Ramos (cell line): ENCODE results near the gene C13orf46.

Experiments
- in situ Hi-C: fragments of 300-500 bp; cut with MboI; formaldehyde crosslinking; loops from one replicate; pipeline ENCODE4 v1.14.3; 2022; ENCODE audit warnings: low sequenced_read_pairs; ENCODE audit not compliant: unreplicated experiment

C13orf46 gene

DNA sequence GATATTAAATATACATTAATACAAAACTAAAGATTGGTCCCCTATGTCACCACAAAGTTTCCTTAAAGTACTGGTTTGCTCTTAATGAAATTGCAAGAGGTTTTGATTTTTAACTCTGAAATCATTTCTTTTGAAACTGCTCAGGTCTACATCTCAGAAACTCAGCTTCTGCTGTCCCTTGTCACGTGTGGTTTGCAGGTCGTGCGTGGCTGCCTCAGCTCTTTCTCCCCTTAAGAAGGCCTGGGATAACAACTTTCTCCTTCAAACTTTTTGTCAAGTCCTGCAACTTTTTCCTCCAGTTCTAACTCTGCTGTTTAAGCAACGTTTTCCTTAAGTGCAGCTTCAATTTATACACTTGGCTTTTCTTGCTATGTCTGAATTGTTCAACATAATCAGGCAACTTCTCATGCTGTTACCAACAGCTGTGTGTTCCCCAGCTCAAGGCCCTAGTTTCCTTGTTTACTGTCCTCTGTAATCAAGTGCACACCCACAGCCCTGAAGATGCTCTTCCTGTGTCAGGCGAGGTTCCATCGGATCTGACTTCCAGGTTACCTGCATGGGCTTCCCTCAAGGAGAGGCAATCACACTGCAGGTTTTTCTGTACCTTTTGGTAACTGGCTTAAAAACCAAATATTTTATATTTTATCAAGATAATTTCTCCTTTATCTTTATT is 13.5 kb downstream of the C13orf46 start:
- in situ Hi-C loops: no loop called here

DNA sequence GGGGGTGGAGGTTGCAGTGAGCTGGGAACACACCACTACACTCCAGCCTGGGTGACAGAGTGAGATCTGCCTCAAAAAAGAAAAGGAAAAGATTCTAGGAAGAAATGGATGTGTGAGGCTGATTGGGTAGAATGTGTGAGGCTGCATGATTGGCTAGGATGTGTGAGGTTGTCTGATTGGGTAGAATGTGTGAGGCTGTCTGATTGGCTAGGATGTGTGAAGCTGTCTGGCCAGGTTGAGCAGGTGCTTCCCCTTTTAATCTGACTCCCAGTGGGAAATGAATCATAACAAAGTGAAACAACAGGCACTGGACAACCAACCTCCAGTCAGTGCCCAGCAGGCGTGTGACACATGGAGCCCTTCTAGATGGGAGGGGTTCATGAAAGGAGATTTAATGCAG is 14.7 kb downstream of the C13orf46 start:
- in situ Hi-C loops: no loop called here

DNA sequence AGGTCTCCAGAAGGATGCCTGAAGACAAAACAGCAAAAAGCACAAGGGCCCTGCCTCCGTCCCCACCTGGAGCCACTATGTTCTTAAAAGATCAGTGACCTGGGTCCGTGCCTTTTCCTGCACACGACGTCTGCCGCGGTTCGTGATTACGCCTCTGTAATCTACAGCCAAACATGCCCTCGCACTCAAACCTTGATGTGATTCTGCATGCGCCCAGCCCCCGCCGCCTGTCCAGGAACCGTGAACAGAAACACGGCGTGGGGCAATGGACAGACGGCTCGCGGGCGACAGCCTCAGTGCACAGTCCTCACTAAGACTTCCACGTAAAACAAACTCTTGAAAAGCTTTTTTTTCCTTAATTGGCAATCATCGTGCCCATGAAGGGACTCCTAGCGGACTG is 15.5 kb downstream of the C13orf46 start:
- in situ Hi-C loops: no loop called here

DNA sequence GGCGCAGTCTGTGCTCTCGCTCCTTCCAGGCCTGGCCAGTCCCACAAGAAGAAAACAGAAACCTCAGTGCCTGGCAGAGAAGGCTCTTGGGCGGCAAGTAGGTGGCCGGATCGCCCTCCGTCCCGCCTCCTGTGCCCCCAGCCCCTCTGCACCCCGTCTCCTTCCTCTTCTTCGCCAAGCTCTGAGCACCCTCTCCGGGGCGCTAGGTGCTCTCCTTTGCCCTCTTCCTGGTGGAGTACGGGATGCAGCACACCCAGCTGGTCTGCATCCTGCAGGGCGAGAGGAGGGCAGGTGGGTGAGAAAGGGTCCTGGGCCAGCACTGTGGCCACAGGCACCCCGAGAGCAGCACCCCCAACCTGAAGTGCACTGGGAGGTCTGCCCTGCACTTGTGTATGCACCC is 17.3 kb downstream of the C13orf46 start:
- in situ Hi-C loops: no loop called here

DNA sequence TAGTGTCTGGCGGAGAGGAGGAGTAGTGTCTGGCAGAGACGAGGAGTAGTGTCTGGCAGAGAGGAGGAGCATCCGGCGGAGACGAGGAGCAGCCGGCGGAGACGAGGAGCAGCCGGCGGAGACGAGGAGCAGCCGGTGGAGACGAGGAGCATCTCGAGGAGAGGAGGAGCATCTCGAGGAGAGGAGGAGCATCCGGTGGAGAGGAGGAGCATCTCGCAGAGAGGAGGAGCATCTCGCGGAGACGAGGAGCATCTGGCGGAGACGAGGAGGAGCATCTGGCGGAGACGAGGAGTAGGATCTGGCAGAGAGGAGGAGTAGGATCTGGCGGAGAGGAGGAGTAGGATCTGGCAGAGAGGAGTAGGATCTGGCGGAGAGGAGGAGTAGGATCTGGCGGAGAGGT is 18.2 kb downstream of the C13orf46 start:
- in situ Hi-C loops: no loop called here

DNA sequence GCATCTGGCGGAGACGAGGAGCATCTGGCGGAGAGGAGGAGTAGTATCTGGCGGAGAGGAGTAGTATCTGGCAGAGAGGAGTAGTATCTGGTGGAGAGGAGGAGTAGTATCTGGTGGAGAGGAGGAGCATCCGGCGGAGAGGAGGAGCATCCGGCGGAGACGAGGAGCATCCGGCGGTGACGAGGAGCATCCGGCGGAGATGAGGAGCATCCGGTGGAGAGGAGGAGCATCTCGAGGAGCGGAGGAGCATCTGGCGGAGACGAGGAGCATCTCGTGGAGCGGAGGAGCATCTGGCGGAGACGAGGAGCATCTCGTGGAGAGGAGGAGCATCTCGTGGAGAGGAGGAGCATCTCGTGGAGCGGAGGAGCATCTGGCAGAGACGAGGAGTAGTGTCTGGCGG is 18.6 kb downstream of the C13orf46 start:
- in situ Hi-C loops: no loop called here

DNA sequence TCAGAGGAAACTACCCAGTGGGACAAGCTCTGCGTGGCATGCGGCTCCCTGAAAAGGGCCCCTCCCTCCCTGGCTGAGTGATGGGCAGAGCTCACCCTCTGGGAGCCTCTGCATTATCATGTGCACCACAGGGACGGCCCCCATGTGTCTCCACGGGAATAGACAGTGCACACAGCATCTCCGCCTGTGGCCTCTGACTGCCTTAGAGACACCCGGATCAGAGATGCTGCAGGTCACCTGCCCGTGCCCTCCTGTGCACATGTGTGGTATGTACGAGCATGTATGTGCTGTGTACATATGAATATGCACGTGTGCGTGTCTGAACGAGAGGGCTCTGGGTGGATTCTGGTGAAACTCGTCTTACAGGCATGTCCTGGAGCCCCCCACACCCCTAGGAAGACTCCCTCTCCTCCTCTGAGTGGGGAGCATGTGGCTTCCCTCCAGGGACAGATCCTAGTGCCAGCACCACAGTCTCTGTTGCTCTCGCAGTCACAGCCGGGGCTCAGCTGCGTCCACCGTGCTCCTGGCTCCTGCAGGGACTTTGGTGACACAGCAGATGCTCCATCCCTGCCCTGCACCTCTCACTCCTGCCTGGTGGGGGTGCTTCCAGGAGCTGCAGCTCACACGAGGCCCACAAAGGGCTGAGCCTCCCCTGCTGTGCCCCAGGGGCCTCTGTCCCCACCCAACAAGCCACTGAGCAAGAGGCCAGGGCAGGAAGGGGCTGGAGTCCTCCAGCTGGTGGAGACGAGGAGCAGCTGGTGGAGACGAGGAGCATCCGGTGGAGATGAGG is 19.6 kb downstream of the C13orf46 start:
- in situ Hi-C loops: no loop called here

DNA sequence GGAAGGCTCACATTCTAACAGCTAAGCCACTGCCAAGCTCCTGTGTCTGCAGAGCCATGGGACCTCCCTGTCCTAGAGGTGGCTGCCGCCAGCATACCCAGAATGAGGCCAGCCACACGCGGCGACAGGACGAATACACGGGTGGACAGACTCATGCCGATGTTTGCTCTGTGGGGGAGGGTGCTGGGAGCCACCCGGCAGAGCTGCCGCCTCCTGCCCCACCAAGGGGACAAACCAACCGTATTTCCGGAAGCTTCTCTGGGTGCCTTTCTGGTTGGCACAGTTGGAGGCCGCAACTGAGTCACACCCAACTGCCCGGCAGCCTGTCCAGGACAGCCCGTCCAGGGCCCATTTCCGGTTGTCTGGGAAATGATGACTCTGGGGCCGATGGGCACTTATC is 20.3 kb downstream of the C13orf46 start:
- in situ Hi-C loops: no loop called here

DNA sequence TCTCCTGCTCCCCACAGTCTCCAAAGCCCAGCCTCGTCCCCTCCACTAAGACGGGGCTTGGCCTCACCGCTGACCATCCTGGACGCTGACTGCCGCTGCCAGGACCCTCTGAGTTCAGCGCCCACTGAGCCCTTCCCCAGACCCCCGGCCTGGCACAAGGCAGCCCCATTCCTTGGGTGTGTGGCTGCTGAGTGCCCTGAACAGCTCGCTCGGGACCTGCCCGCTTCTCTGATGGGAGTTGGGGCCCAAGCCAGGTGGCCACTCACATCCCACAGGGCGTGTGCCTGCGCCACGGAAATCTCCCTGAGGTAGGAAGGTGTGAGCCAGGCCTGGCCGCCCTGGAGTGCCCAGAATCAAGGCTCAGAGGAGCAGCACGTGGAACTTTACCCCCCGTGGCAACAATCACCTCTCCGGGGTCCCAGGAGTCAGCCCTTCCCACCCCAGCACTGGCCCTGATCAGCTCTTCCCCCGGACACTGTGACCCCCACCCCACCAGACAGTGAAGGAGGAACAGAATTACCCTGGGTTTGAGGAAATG is 20.8 kb downstream of the C13orf46 start:
- in situ Hi-C loops: no loop called here

DNA sequence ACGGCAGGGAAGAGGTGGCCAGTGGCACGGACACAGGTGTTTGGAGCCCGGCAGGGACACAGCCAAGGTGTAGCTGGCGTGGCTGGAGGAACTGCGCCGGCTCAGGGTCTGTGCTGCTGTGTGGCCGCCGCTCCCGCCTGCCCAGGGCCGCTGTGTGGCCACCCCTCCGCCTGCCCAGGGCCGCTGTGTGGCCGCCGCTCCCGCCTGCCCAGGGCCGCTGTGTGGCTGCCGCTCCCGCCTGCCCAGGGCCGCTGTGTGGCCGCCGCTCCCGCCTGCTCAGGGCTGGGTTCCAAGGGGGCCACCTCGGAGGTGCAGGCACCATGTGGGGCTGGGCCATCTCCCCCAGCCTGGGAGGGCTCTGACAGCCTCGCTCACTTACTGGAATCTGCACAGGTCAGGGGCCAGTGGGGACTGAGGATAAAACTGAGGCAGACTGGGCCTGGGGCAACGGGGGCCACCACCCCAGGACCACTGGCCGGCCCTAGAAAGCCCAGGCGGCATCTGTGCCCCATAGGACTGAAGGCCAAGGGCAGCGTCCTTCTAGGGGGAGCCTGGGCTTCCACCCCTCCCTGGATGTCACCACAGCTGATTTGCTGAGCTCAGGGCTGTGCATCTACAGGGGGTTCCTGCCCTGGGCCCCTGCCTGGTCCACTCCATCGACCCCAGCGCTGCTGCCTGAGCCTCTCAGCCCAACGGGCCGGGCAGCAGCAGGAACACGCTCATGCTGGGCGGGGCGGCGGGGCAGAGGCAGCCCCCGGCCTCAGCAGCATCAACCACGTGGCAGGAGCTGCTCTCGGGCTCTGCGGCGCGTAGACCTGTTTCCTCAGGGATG is 21.5 kb downstream of the C13orf46 start:
- in situ Hi-C loops: no loop called here

DNA sequence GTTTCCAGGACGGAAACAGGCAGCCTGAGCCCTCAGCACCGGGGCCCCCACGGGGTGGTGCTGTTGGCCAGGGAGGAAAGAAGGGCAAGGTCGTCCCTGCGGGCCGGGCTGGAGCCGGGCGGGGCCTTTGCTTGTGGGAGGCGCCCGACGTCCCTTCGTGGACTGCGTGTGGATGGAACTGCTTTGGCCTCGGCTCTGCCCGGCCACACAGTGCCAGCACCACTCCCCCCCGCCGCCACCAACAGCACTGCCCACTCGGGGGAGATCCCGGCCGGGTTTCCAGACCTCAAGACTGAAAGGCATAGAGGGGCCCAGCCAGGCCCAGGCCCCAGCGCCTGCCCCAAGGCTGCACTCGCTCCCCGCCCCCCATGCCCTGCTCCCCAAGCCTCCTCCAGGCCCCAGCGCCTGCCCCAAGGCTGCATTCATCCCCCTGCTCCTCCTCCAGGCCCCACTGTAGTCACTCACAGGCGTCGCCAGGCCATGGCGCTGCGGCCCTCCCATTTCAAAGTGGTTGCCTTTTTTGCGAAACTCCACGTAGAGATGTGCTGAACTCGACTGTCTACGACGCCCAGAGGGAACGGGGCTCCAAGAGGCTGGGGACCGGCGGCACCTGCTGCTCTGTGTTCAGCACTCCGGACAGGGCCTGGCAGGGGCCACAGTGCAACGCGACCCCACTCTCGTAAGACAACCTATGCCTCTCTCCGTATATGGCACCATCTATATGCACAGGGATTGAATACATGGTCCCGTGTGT is 22.5 kb downstream of the C13orf46 start:
- in situ Hi-C loops: no loop called here

DNA sequence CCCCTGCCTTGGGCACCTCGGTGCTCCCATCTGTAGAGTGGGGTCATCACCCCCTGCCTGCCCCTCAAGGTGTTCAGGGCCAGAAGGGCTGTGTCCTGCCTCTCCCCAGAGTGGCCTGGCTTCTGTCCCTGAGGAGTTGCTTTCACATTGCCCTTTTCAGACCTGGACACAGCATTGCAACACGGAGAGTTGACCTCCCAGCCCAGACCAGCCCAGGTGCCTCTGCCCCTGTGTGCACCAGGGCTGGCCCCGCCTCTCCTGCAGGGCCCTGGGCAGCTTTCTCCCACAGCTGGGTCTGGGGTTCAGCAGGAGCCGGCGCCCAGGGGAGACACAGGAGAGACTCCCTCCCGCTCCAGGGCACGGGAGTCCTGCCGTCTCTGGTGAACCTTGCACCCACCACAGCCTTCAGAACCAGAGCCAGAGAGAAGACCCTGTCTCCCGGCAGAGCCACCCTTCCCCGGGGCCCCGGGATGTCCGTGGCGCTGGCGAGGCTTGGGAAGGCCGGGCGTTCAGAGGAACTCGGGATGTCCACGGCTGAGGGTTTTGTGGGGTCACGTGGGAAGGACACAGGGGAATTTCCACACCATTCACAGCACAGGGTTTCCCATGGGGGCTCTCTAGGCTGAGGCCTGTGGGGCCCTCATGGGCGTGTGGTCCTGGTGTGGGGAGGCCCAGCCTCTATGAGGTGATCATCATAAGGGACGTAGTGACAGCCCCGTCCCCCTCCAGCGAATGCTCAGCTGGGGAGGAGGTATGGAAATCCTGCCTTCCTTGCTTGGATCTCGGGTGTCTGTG is 23.2 kb downstream of the C13orf46 start:
- in situ Hi-C loops: no loop called here

DNA sequence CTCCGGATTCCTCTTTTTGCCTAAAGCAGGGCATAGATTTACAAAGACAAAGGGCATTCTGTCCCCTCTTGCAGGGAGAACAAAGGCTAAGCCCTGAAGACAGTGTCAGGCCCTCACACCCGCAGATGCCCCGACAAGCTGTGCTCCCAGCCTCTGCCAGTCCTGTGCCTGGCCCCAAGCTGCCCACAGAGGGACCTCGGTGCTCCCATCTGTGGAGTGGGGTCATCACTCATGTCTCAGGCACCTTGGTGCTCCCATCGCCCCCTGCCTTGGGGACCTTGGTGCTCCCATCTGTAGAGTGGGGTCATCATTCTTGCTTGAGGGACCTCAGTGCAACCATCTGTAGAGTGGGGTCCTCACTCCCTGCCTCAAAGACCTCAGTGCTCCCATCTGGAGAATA is 24.3 kb downstream of the C13orf46 start:
- in situ Hi-C loops: no loop called here

DNA sequence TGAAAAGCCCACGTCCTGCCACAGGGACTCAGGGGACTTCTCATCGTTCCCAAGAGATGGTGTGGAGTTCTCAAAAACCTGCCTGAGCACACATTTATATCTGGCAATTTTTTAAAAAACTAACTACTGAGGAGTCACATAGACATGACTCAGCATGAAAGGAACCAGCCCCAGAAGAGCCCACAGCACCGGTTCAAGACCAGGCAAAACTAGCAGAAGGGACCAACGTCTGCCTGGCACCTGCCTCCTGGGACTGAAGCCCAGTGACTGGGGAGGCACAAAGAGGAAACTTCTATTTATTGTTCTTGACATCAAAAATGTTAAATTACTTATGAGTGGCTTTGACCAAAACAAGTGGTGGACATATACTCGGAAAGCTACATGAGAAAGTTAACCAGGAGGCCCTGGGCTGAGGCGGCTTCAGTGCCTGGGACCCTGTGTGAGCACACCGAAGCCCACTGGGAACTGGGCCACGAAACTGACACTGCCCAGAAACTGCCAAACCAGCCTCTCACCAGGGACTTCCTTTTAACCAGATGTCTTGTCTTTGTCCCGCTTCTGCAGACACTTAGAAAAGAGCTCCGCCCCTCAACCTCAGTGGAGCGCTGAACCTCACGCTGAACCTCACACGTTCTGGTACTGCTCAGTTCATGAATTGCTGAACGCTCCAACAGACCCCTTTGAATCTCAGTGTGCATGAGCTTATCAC is 25.7 kb downstream of the C13orf46 start:
- in situ Hi-C loops: no loop called here

DNA sequence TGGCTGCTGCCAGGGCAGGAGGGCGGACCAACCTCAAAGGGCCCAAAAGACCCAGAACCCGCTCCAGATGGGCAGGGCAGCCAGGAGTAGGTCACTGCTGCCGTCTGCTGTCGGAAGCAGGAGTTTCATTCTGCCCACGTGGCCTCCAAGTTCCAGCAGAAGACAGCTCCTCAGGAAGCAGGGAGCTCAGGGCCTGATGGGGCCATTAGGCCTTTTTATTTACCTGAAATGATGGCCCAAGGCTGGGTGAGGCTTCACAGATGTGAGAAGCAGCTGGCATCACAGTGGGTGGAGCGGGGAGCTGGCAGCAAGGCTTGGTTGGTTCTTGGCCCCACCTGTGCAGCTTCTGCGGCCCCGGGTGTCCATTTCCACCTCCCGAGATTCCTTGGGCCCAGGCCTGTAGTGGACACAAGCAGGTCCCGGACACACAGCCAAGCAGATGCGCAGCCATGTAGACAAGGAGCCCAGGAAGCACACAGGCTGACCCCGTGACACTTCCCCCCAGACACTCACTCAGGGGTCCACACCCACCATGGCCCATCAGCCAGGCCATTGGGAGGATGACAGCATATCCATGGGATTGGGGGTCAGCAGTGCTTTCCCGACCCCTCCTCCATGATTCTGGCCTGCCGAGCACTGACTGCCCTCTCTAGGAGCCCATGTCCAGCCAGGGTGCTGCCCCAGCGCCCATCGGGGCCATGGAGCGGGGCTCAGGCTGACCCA is 26.4 kb downstream of the C13orf46 start:
- in situ Hi-C loops: no loop called here

DNA sequence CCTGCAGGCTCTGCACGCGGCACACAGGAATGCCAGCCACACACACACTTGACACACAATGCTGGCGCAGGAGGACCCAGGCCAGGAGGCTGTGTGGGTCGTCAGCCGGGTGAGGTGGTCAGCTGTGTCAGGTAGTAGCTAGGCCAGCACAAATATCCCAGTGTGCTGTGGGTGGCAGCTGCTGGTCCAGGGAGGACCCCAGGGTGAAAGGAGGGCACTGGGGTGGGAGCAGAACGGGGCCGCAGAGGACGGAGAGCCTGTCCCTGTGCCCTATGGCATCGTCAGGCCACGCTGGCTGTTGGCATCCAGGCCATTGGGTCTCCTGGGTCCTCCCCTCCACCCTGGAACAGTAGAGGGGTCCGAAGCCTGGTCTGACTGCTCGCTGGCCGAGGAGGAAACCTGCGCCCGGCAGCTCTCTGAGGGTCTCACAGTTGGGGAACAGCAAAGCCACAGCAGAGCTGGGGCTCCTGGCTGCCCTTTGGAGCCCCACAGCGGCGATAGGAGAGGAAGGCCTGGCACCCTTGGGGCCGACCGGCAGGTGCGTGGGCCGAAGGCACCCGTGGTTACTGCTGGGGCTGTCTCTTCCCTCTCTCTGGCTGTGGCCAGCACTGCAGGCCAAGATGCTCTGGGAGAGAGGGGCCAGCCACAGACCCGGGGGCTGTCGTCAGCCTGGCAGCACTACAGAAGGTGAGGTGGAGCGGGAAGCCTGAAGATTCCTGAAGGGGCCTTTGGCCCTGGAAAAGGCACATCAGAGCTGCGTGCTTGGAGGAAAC is 27.3 kb downstream of the C13orf46 start:
- in situ Hi-C loops: no loop called here

DNA sequence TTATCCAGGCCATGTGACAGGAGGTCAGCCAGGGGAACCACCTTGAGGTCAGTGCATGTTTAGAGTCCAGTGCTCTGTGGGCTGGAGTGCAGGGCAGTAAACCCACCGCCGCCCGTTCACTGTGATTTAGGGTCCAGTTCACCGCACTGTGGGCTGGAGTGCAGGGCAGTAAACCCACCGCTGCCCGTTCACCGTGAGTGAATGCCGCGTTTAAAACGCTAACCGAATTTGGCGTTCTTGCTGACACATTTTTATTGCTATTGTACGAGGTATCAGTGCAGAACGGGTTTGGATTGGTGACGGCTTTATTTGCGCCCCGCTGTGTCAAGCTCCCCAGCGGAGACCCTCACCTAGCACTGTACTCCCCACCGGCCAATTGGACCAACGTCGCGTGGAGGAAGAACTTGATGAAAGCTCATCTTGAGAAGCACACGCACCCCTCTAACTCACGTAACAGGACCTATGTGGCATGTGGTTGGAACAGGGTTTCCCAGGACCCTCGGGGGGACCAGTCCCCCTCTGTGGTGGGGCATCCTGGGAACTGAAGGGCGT is 27.9 kb downstream of the C13orf46 start:
- in situ Hi-C loops: no loop called here
